Mesenchymal stem cell (in vitro differentiated cells and primary cell): ENCODE results near the gene AZU1.
"Not testable (repeated sequence)": the region's sequence is repeated elsewhere in the genome, so short reads cannot be mapped to it uniquely, and the experiment has no call there.

Source experiments
- DNase-seq: peaks from one replicate; pipeline ENCODE4 v3.0.0-alpha.2; 2013
- H2AFZ ChIP-seq: one replicate; pipeline ENCODE4 v1.6.1; 2013; ENCODE audit warnings: low read depth, mild to moderate bottlenecking, control low read depth, inconsistent platforms, low read length, moderate library complexity
- H2AK5ac ChIP-seq: 2 replicates; pipeline ENCODE4 v1.6.1; 2013; ENCODE audit warnings: low read length, moderate library complexity, mild to moderate bottlenecking, inconsistent platforms; ENCODE audit not compliant: severe bottlenecking
- H2BK120ac ChIP-seq: one replicate; pipeline ENCODE4 v1.6.1; 2013; ENCODE audit warnings: low read depth, mild to moderate bottlenecking, inconsistent platforms, low read length, moderate library complexity
- H2BK12ac ChIP-seq, 2 experiments: one replicate each; pipeline ENCODE4 v1.6.1; 2013; ENCODE audit warnings: inconsistent platforms in 2 of 2, low read length in 2 of 2, mild to moderate bottlenecking in 2 of 2, moderate library complexity in 2 of 2, control low read depth in 1 of 2
- H2BK15ac ChIP-seq: one replicate; pipeline ENCODE4 v1.6.1; 2013; ENCODE audit warnings: mild to moderate bottlenecking, low read depth, inconsistent platforms; ENCODE audit not compliant: poor library complexity, severe bottlenecking
- H2BK5ac ChIP-seq: 2 replicates; pipeline ENCODE4 v1.6.1; 2013; ENCODE audit warnings: low read depth, mild to moderate bottlenecking, low read length, control low read depth, inconsistent platforms; ENCODE audit not compliant: poor library complexity, severe bottlenecking
- H3K14ac ChIP-seq, 2 experiments: one replicate each; pipeline ENCODE4 v1.6.1; 2013; ENCODE audit warnings: inconsistent platforms in 2 of 2, low read length in 2 of 2, control low read depth in 1 of 2, mild to moderate bottlenecking in 1 of 2, moderate library complexity in 1 of 2
- H3K18ac ChIP-seq, 2 experiments: one replicate each; pipeline ENCODE4 v1.6.1; 2013; ENCODE audit warnings: inconsistent platforms in 2 of 2, low read length in 2 of 2, control low read depth in 1 of 2, low read depth in 1 of 2, mild to moderate bottlenecking in 1 of 2
- H3K23ac ChIP-seq, 2 experiments: one replicate each; pipeline ENCODE4 v1.6.1; 2013; ENCODE audit warnings: inconsistent platforms in 2 of 2, low read length in 2 of 2, mild to moderate bottlenecking in 2 of 2, moderate library complexity in 2 of 2, control low read depth in 1 of 2
- H3K27ac ChIP-seq: 2 replicates; pipeline ENCODE4 v1.5.1; 2013; ENCODE audit warnings: mild to moderate bottlenecking, moderate library complexity, low read length, control low read depth, inconsistent platforms; ENCODE audit not compliant: poor library complexity, severe bottlenecking
- H3K27me3 ChIP-seq, 2 experiments: 2 replicates each; pipeline versions ENCODE4 v1.6.1 to v1.7.0; 2013; ENCODE audit warnings: low read length in 2 of 2, mild to moderate bottlenecking in 2 of 2, moderate library complexity in 2 of 2, control low read depth in 1 of 2, inconsistent platforms in 1 of 2; ENCODE audit not compliant: control insufficient read depth in 1 of 2, insufficient read depth in 1 of 2
- H3K36me3 ChIP-seq, 2 experiments: 2 replicates each; pipeline versions ENCODE4 v1.6.1 to v1.7.0; 2013; ENCODE audit warnings: low read length in 2 of 2, control low read depth in 1 of 2, inconsistent platforms in 1 of 2, low read depth in 1 of 2, mild to moderate bottlenecking in 1 of 2; ENCODE audit not compliant: insufficient read depth in 2 of 2, control insufficient read depth in 1 of 2
- H3K4ac ChIP-seq, 2 experiments: one replicate each; pipeline ENCODE4 v1.6.1; 2013; ENCODE audit warnings: inconsistent platforms in 2 of 2, low read length in 2 of 2, mild to moderate bottlenecking in 2 of 2, moderate library complexity in 2 of 2, control low read depth in 1 of 2, low read depth in 1 of 2
- H3K4me1 ChIP-seq: 2 replicates; pipeline ENCODE4 v1.6.1; 2013; ENCODE audit warnings: low read depth, low read length, control low read depth; ENCODE audit not compliant: control insufficient read depth, insufficient read depth
- H3K4me2 ChIP-seq: 2 replicates; pipeline ENCODE4 v1.6.1; 2013; ENCODE audit warnings: low read length, mild to moderate bottlenecking, inconsistent platforms; ENCODE audit not compliant: poor library complexity, severe bottlenecking
- H3K4me3 ChIP-seq, 2 experiments: 2 replicates each; pipeline versions ENCODE4 v1.5.1 to v1.7.0; 2013; ENCODE audit warnings: low read length in 2 of 2, mild to moderate bottlenecking in 2 of 2, control low read depth in 1 of 2, low read depth in 1 of 2; ENCODE audit not compliant: insufficient read depth in 1 of 2
- H3K79me1 ChIP-seq: replicated peaks from 2 replicates; pipeline ENCODE4 v1.6.1; 2013; ENCODE audit warnings: mild to moderate bottlenecking, control low read depth, low read length, inconsistent platforms; ENCODE audit not compliant: poor library complexity, severe bottlenecking
- H3K9ac ChIP-seq: 2 replicates; pipeline ENCODE4 v1.7.0; 2013; ENCODE audit warnings: mild to moderate bottlenecking, low read length, moderate library complexity
- H3K9me3 ChIP-seq: 2 replicates; pipeline ENCODE4 v1.7.0; 2013; ENCODE audit warnings: mild to moderate bottlenecking, low read length; ENCODE audit not compliant: control insufficient read depth
- H4K8ac ChIP-seq: one replicate; pipeline ENCODE4 v1.6.1; 2013; ENCODE audit warnings: inconsistent platforms, mild to moderate bottlenecking, low read length, moderate library complexity
- H4K91ac ChIP-seq: one replicate; pipeline ENCODE4 v1.6.1; 2013; ENCODE audit warnings: mild to moderate bottlenecking, low read length, inconsistent platforms
- WGBS: methylation state at CpG from one replicate; pipeline ENCODE4 v1.1.7; 2013; ENCODE audit warnings: mixed read lengths; 5-methylcytosine and 5-hydroxymethylcytosine counted together

AZU1 gene

DNA sequence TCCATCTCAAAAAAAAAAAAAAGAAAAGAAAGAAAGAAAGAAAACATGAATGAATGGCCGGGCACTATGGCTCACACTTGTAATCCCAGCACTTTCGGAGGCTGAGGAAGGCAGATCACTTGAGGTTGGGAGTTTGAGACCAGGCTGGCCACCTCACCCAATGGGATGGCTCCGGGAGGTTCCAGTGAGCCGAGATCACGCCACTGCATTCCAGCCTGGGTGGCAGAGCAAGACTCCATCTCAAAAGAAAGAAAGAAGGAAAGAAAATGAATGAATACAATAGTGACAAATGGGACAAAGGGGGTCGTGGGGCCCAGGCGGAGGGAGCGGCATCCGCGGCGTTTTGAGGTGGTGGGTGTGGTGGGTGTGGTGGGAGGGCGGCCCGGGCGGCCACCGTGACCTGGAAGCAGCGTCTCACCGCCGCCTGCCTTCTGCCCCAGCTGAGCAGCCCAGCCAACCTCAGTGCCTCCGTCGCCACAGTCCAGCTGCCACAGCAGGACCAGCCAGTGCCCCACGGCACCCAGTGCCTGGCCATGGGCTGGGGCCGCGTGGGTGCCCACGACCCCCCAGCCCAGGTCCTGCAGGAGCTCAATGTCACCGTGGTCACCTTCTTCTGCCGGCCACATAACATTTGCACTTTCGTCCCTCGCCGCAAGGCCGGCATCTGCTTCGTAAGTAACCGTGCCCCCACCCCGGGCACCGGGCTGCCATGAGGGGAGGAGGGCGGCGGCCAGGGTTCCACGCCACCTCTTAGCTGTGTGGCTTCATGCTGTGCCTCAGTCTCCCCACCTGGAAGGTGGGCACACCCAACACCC is 18.3 kb downstream of the AZU1 start:
- peak overlapping the region; percentile 21 for H4K91ac ChIP-seq
- H3K36me3 ChIP-seq, result peaks cover 0 to 6% of the 10 kb centered on the region in 2 experiments
- no peak for DNase-seq
- peaks cover 24% of the 10 kb centered on the region for H3K4me1 ChIP-seq
- H3K14ac ChIP-seq, result no peak overlapping the region
- H2BK15ac ChIP-seq, result no peak overlapping the region
- peak overlapping the region in 1 of 2 experiments; percentile 14 for H3K18ac ChIP-seq
- WGBS, result 78% methylated on average over 36 of the region's 37 CpGs
- no peak overlapping the region for H2BK5ac ChIP-seq
- no peak overlapping the region for H3K4ac ChIP-seq
- H2BK120ac ChIP-seq, result no peak overlapping the region
- H3K27ac ChIP-seq, result no peak overlapping the region
- no peak overlapping the region for H3K4me2 ChIP-seq
- no peak overlapping the region for H3K23ac ChIP-seq
- no peak overlapping the region for H2AK5ac ChIP-seq
- no peak overlapping the region for H3K4me3 ChIP-seq
- no peak overlapping the region for H3K9ac ChIP-seq
- H3K27me3 ChIP-seq, result peaks cover 35 to 60% of the 10 kb centered on the region in 2 experiments
- no peaks in the 10 kb centered on the region for H3K79me1 ChIP-seq
- no peaks in the 10 kb centered on the region for H3K9me3 ChIP-seq
- no peak overlapping the region for H4K8ac ChIP-seq
- no peak overlapping the region for H2BK12ac ChIP-seq
- no peak overlapping the region for H2AFZ ChIP-seq

DNA sequence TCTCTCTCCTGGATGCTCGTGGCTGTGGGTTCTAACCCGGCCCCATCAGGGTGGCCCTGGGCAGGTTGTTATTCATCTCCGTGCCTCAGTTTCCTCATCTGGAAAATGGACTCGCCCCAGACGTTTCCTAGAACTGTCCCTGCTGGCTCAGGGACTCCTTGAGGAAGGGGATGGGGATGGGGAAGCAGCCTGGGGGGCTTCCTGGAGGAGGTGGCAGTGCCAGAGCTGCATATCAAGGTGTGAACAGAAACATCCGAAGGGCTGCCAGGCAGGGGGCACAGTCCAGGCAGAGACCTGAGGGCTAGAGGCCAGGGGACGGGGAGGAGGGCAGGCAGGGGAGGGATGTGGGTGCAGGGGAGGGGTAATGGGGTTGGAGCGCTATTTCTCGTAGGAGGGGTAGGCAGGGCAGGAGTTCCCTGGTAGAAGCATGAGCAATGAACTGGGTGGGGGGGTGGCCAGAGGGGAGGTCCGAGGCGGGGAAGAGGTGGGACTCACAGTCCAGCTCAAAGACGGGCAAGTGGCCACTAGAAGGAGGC is 20.8 kb downstream of the AZU1 start:
- H3K4me1 ChIP-seq, result peaks cover 20% of the 10 kb centered on the region
- DNase-seq, result no peak
- 71% methylated on average over 12 of the region's 12 CpGs for WGBS
- peaks cover 0 to 5% of the 10 kb centered on the region in 2 experiments for H3K36me3 ChIP-seq
- H3K27me3 ChIP-seq, result peaks cover 25 to 45% of the 10 kb centered on the region in 2 experiments
- H3K4me3 ChIP-seq, result no peak overlapping the region
- no peak overlapping the region for H2AFZ ChIP-seq
- H3K27ac ChIP-seq, result no peak overlapping the region
- no peak overlapping the region for H2BK5ac ChIP-seq
- H3K14ac ChIP-seq, result no peak overlapping the region
- no peak overlapping the region for H3K4ac ChIP-seq
- no peak overlapping the region for H3K23ac ChIP-seq
- H4K8ac ChIP-seq, result no peak overlapping the region
- H2BK12ac ChIP-seq, result no peak overlapping the region
- no peaks in the 10 kb centered on the region for H3K9me3 ChIP-seq
- no peak overlapping the region for H2AK5ac ChIP-seq
- no peak overlapping the region for H2BK15ac ChIP-seq
- H3K18ac ChIP-seq, result no peak overlapping the region
- H3K79me1 ChIP-seq, result no peaks in the 10 kb centered on the region
- no peak overlapping the region for H3K9ac ChIP-seq
- no peak overlapping the region for H4K91ac ChIP-seq
- no peak overlapping the region for H2BK120ac ChIP-seq
- no peak overlapping the region for H3K4me2 ChIP-seq

DNA sequence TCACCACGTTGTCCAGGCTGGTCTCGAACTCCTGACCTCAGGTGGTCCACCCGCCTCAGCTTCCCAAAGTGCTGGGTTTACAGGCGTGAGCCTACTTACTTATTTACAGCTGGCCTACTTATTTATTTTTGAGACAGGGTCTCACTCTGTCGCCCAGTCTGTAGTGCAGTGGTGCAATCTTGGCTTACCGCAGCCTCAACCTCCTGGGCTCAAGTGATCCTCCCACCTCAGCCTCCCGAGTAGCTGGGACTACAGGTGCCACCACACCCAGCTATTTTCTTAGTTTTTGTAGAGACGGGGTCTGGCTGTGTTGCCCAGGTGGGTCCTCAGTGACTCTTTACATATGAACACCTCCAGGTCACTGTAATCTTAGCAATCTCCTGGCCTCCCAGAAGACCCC is 21.6 kb downstream of the AZU1 start:
- H3K36me3 ChIP-seq, H3K14ac ChIP-seq: not testable (repeated sequence)
- WGBS, result 90% methylated on average over 8 of the region's 8 CpGs

DNA sequence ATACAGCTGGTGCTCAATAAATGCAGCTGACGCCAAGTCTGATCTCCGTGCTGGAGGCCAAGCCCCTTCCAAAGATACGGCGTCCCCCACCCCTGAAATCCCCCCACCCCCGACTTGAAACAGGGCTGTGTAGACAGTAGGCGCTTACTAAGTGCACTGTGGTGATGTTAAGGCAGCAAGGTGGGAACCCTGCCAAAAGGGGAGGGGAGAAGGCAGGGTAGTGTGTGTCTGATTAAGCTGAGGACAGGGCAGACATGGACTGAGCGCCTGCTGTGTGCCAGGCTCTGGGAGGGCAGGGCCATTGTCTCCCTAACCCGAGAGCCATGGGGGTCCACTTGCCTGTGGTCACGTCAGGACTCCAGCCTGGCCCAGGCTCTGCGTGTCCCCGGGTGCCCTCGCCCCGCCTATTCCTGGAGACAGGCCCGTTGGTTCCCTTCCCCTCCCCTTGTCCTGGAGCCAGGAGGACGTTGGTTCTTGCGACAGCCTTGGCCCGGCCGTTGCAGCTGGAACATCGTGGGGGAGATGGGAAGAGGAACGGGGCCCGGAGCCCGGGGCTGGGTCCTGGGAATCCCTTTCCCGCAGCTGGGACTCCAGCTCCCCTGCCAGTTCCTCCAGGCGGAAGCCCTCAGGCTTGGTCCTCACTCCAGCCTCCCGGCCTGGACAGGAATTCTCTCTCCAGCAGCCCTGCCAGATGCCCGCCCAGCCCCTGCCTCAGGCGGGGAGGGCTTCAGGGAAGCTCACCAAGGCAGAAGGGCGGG is 22.8 kb downstream of the AZU1 start:
- H2AK5ac ChIP-seq, result no peak overlapping the region
- peak overlapping the region; percentile 51 to 57 for H2BK12ac ChIP-seq
- no peaks in the 10 kb centered on the region for H3K36me3 ChIP-seq
- H3K27me3 ChIP-seq, result peaks cover 14 to 31% of the 10 kb centered on the region in 2 experiments
- peak overlapping the region in 1 of 2 experiments; percentile 52 for H3K4ac ChIP-seq
- H3K4me1 ChIP-seq, result peaks cover 12% of the 10 kb centered on the region
- peak; percentile 91 for DNase-seq
- H3K4me3 ChIP-seq, result peak overlapping the region in 1 of 2 experiments; percentile 61
- no peak overlapping the region for H3K14ac ChIP-seq
- H4K91ac ChIP-seq, result peak overlapping the region; percentile 57
- no peak overlapping the region for H2AFZ ChIP-seq
- H4K8ac ChIP-seq, result peak overlapping the region; percentile 78
- no peak overlapping the region for H3K23ac ChIP-seq
- H3K79me1 ChIP-seq, result no peaks in the 10 kb centered on the region
- H3K27ac ChIP-seq, result no peak overlapping the region
- peak overlapping the region; percentile 69 to 72 for H3K18ac ChIP-seq
- peak overlapping the region; percentile 77 for H3K9ac ChIP-seq
- 38% methylated on average over 26 of the region's 28 CpGs for WGBS
- no peak overlapping the region for H2BK5ac ChIP-seq
- no peak overlapping the region for H3K4me2 ChIP-seq
- H2BK15ac ChIP-seq, result peak overlapping the region; percentile 73
- H2BK120ac ChIP-seq, result no peak overlapping the region
- no peaks in the 10 kb centered on the region for H3K9me3 ChIP-seq

More for the DNA sequence above, 21.6 kb downstream of the AZU1 start:
- H4K91ac ChIP-seq, H3K79me1 ChIP-seq, H2BK15ac ChIP-seq, H3K9ac ChIP-seq, H3K4me2 ChIP-seq, H2BK5ac ChIP-seq, H3K23ac ChIP-seq, H2BK12ac ChIP-seq, H3K27ac ChIP-seq, H4K8ac ChIP-seq, H3K18ac ChIP-seq, H3K4ac ChIP-seq, DNase-seq, H3K9me3 ChIP-seq, H2AK5ac ChIP-seq, H3K4me3 ChIP-seq, H2AFZ ChIP-seq: not testable (repeated sequence)
- H3K4me1 ChIP-seq, result peaks cover 15% of the 10 kb centered on the region
- H3K27me3 ChIP-seq, result peaks cover 20 to 40% of the 10 kb centered on the region in 2 experiments
- H2BK120ac ChIP-seq, result peak overlapping the region; percentile 5
